Brain microvascular endothelial cell (primary cell): ENCODE measurements around the gene ADK.
A peak's percentile ranks its signal among the peaks of the same experiment; 100 is the strongest.

Experiments used
- DNase-seq: peaks from one replicate; pipeline ENCODE4 v3.0.0-alpha.2; 2020
- H3K27ac ChIP-seq: fragments of 250-450 bp; sonication (Bioruptor Pico); 2 replicates; pipeline ENCODE4 v1.5.1; 2020; ENCODE audit warnings: mild to moderate bottlenecking, moderate library complexity
- H3K27me3 ChIP-seq: fragments of 250-450 bp; sonication (Bioruptor Pico); replicated peaks from 2 replicates; pipeline ENCODE4 v1.5.1; 2020; ENCODE audit warnings: mild to moderate bottlenecking
- H3K36me3 ChIP-seq: fragments of 250-450 bp; sonication (Bioruptor Pico); replicated peaks from 2 replicates; pipeline ENCODE4 v1.5.1; 2020; ENCODE audit warnings: mild to moderate bottlenecking
- H3K4me3 ChIP-seq: 2 replicates; pipeline ENCODE4 v1.5.1; 2011; ENCODE audit warnings: low read depth, mild to moderate bottlenecking, control low read depth, low read length, moderate library complexity
- in situ Hi-C: cut with HindIII; loops from 2 replicates; pipeline ENCODE4 v1.10.0; 2017; ENCODE audit warnings: low sequenced_read_pairs, low pct_ligation_motif_present
- TF ChIP-seq, protein P1 (sequence below): IDR thresholded peaks from 2 replicates; pipeline ENCODE4 v1.5.1; 2011; ENCODE audit warnings: low read depth, mild to moderate bottlenecking, moderate library complexity, low read length, control low read depth, inconsistent platforms; ENCODE audit errors: missing control alignments

The ADK gene

DNA sequence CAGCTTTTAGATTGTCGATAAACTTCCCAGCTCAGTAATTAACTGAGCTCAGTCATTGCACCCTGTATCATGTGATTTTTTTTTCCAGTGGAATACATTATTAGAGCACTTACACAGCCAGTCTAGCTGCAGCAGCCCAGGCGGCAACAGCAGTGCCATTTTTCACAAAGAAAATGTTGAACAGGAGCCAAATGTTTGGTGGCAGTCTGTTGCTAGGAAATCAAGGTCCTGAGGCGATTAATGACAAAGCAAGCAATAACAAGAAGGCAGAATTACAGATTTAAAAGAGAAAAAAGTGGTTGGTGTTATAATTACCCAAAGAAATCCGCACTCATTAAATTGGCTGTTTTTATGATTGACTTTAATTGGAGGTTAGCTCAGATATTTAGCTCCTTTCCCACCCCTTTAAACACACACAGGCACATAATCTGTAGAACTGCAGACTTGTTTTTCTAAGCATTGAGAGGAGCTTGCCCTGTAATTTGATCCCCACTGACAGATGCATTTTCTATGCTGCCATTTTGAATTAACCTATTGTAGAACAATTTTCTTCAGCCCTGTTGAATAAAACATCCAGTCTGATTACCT is 267.4 kb downstream of the ADK start:
- no peak for DNase-seq
- Histone ChIP-seq H3K27me3 (no peaks in the 10 kb centered on the region), H3K36me3 (no peaks in the 10 kb centered on the region), H3K27ac (no peak overlapping the region), H3K4me3 (no peak overlapping the region)
- TF ChIP-seq, protein P1, sequence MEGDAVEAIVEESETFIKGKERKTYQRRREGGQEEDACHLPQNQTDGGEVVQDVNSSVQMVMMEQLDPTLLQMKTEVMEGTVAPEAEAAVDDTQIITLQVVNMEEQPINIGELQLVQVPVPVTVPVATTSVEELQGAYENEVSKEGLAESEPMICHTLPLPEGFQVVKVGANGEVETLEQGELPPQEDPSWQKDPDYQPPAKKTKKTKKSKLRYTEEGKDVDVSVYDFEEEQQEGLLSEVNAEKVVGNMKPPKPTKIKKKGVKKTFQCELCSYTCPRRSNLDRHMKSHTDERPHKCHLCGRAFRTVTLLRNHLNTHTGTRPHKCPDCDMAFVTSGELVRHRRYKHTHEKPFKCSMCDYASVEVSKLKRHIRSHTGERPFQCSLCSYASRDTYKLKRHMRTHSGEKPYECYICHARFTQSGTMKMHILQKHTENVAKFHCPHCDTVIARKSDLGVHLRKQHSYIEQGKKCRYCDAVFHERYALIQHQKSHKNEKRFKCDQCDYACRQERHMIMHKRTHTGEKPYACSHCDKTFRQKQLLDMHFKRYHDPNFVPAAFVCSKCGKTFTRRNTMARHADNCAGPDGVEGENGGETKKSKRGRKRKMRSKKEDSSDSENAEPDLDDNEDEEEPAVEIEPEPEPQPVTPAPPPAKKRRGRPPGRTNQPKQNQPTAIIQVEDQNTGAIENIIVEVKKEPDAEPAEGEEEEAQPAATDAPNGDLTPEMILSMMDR, result no peak
- in situ Hi-C loops, result no loop called here

DNA sequence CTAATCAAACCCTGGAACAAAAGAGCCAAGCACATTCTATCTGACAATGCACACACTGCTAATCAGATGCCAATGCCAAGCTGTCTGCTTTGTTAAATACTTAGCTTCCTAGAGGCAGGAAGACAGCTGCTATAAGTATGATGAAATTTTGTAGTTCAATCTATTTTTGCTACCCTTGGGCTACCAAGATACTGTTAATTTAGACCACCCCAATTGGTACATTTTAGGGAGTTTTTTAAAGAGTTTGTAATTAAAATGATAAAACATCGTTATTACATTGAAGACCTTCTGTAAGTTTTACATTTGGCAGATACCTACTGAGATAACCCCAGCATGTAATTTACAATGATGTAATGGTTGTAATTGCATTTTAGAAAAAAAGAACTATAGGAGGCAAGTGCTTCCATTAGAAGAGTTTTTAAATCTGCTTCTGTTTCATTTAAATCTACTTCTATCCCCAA is 268.5 kb downstream of the ADK start:
- TF ChIP-seq, protein P1, result no peak
- H3K27ac ChIP-seq, result no peak overlapping the region
- no peak overlapping the region for H3K4me3 ChIP-seq
- DNase-seq, result no peak
- no peaks in the 10 kb centered on the region for H3K27me3 ChIP-seq
- no peaks in the 10 kb centered on the region for H3K36me3 ChIP-seq
- in situ Hi-C loops, result no loop called here

DNA sequence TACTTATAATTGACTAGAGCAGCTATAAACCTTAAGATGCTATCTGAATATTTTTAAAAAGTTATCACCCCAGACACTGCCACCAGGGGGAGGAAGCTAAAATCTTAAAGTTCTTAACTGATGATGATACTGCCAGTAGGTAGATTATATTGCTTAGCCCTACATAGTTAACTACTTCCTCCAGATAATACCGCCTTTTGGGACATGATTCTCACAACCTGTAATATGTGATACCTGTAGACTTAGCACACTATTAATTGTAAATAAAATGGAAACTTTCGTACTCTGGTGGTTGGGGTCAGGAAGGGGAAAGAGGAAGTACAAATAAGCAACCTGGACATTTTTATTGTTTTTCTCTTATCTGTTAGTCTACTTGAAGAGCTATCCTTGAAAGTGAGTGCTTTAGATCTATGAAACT is 268.9 kb downstream of the ADK start:
- Histone ChIP-seq H3K36me3 (no peaks in the 10 kb centered on the region), H3K27me3 (no peaks in the 10 kb centered on the region), H3K27ac (no peak overlapping the region), H3K4me3 (no peak overlapping the region)
- DNase-seq, result peak; percentile 34
- TF ChIP-seq, protein P1, result peak; percentile 55
- in situ Hi-C loops, result no loop called here

DNA sequence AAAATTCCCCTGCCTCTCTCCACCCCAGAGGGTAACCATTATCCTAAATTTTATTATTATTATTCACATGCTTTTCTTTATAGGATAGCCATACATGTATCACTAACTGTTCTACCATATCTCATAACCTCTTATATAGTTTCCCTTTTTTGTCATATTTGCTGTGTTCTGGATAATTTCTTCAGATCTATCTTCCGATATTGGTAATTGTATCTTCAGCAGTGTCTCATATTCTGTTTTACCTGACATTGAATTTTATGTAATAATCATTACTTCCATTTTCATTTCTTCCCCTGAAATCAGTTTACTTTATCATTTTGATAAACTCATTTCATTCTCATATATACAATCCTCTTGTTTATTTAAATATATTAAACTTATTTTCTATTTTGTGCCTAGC is 273.5 kb downstream of the ADK start:
- TF ChIP-seq, protein P1, result no peak
- no peaks in the 10 kb centered on the region for H3K36me3 ChIP-seq
- in situ Hi-C loops, result no loop called here
- no peak overlapping the region for H3K27ac ChIP-seq
- no peak overlapping the region for H3K4me3 ChIP-seq
- H3K27me3 ChIP-seq, result no peaks in the 10 kb centered on the region
- no peak for DNase-seq

DNA sequence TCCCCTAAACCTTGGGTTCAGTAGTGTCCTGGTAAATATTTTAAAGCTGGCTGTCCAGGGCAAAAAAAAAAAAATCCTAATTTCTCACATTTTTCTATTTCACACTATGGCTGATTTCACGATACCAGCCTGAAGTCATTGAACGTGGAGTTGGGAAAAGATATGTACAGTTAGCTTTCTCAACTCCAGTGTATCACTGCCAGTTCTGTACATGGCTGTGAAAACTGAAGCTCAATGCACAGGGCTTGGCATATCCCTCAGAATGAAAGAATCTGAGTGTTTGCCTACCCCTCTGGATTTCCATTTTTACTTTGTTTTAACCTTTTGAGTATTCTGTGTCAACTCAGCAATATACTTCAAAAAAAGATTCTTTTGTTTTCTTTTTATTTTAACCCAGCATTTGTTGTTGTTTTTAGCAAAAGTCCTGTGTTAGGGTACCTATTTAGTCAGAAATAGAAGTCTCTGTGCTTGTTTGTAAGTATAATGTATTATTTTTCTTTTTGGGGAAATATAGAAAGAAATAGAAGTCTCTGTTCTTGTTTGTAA is 274.5 kb downstream of the ADK start:
- Histone ChIP-seq H3K27me3 (no peaks in the 10 kb centered on the region), H3K36me3 (no peaks in the 10 kb centered on the region), H3K27ac (no peak overlapping the region), H3K4me3 (no peak overlapping the region)
- no peak for DNase-seq
- in situ Hi-C loops, result no loop called here
- TF ChIP-seq, protein P1, result no peak

DNA sequence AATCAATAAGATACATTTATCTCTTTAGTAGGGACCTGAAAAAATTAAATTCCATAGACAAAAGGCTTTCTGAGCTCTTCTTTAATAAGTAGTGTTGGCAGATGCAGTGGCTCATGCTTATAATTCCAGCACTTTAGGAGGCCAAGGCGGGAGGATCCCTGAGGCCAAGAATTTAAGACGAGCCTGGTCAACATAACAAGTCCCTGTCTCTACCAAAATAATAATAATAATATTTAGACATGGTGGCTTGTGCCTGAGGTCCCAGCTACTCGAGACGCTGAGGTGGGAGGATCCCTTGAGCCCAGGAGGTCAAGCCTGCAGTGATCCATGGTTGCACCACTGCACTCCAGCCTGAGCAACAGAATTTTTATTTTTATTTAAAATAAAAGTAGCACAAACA is 280.8 kb downstream of the ADK start:
- in situ Hi-C loops, result no loop called here
- Histone ChIP-seq H3K27ac (no peak overlapping the region), H3K27me3 (no peaks in the 10 kb centered on the region), H3K4me3 (no peak overlapping the region), H3K36me3 (no peaks in the 10 kb centered on the region)
- TF ChIP-seq, protein P1, result no peak
- DNase-seq, result no peak
